HepG2 (cell line): Measurements from ENCODE around the gene H1-8. TPM values are rescaled to one million over a fixed set of nuclear protein-coding genes. Genes with fewer than 3 reads are reported as not detected.

Experiments
- NCOA2 ChIP-seq: sonication (generic); formaldehyde crosslinking; IDR thresholded peaks from 2 replicates; pipeline ENCODE4 v1.8.0; 2022; ENCODE audit warnings: inconsistent platforms
- POLR2G ChIP-seq: fragments of 200-400 bp; formaldehyde crosslinking; IDR thresholded peaks from 2 replicates; pipeline ENCODE4 v1.6.1; 2018; ENCODE audit warnings: mild to moderate bottlenecking, low read depth, low read length, moderate library complexity
- PRPF4 ChIP-seq: fragments of 200-400 bp; formaldehyde crosslinking; IDR thresholded peaks from 2 replicates; pipeline ENCODE4 v1.6.1; 2016; ENCODE audit warnings: low read length, low read depth; ENCODE audit not compliant: poor library complexity, severe bottlenecking
- SCMH1 ChIP-seq: sonication (generic); formaldehyde crosslinking; IDR thresholded peaks from 2 replicates; pipeline ENCODE4 v1.9.0; 2021; ENCODE audit warnings: missing genetic modification reagents, mild to moderate bottlenecking, borderline replicate concordance
- YY1 ChIP-seq: IDR thresholded peaks from 2 replicates; pipeline ENCODE4 v1.6.1; 2011; ENCODE audit warnings: low read length, low read depth, moderate library complexity, mild to moderate bottlenecking; ENCODE audit not compliant: insufficient read depth, insufficient replicate concordance
- ZNF264 ChIP-seq: sonication (generic); formaldehyde crosslinking; IDR thresholded peaks from 2 replicates; pipeline ENCODE4 v1.4.0; 2020; ENCODE audit warnings: missing genetic modification reagents
- ZNF296 ChIP-seq: sonication (generic); formaldehyde crosslinking; conservative IDR thresholded peaks from 2 replicates; pipeline ENCODE4 v1.5.0; 2020; ENCODE audit warnings: mild to moderate bottlenecking, missing genetic modification reagents
- ZNF83 ChIP-seq: sonication (generic); formaldehyde crosslinking; IDR thresholded peaks from 2 replicates; pipeline ENCODE4 v1.4.0; 2020; ENCODE audit warnings: missing genetic modification reagents, mild to moderate bottlenecking, borderline replicate concordance
- ZNF839 ChIP-seq: sonication (generic); formaldehyde crosslinking; IDR thresholded peaks from 2 replicates; pipeline ENCODE4 v1.4.0; 2020; ENCODE audit warnings: missing genetic modification reagents, mild to moderate bottlenecking, borderline replicate concordance
- polyA plus RNA-seq, 8 experiments: library from polyadenylated mRNA; depleted of rRNA in 3 of 8; stranded (reverse) in 7 of 8; unstranded in 1 of 8; fragments of >200 nt; fragmentation: Illumina TruSeq in 4 of 8; extraction: Trizol in 4 of 8; gene quantifications; 2 replicates each; pipeline versions ENCODE4 v1.2.1 to v1.2.3, GENCODE V29; 2011 to 2016; ENCODE audit warnings: low read depth in 4 of 8, missing spikeins in 1 of 8, mixed read lengths in 1 of 8; ENCODE audit not compliant: insufficient read depth in 1 of 8
- total RNA-seq, 5 experiments: library from RNA; depleted of rRNA; stranded (reverse); fragments of >200 nt; fragmentation: Illumina TruSeq; extraction: Trizol; gene quantifications; 2 replicates each; pipeline ENCODE4 v1.2.3, GENCODE V29; 2016; ENCODE audit warnings: low read depth in 1 of 5
- TF ChIP-seq, protein P1 (sequence below): IDR thresholded peaks from 2 replicates; pipeline ENCODE4 v1.6.1; 2016; ENCODE audit warnings: low read depth, control low read depth
- TF ChIP-seq, protein P2 (sequence below): sonication (generic); formaldehyde crosslinking; conservative IDR thresholded peaks from 2 replicates; pipeline ENCODE4 v1.8.0; 2022; ENCODE audit warnings: mild to moderate bottlenecking, moderate library complexity, missing genetic modification reagents
- TF ChIP-seq, protein P3 (sequence below): sonication (generic); formaldehyde crosslinking; IDR thresholded peaks from 2 replicates; pipeline ENCODE4 v1.5.0; 2020; ENCODE audit warnings: missing genetic modification reagents, mild to moderate bottlenecking, borderline replicate concordance
- TF ChIP-seq, protein P4 (sequence below): sonication (generic); formaldehyde crosslinking; IDR thresholded peaks from 2 replicates; pipeline ENCODE4 v1.8.1; 2023; ENCODE audit warnings: missing genetic modification reagents, mild to moderate bottlenecking, borderline replicate concordance
- TF ChIP-seq, protein P5 (sequence below): sonication (generic); formaldehyde crosslinking; IDR thresholded peaks from 2 replicates; pipeline ENCODE4 v1.4.0; 2020; ENCODE audit warnings: missing genetic modification reagents, borderline replicate concordance
- TF ChIP-seq, protein P6 (sequence below): sonication (generic); formaldehyde crosslinking; IDR thresholded peaks from 2 replicates; pipeline ENCODE4 v1.4.0; 2020; ENCODE audit warnings: missing genetic modification reagents

Gene H1-8
- total and polyA plus RNA-seq, 2 of the 13 experiments (the other 11 are each of a cell fraction or from before 2014, with no cell fraction given): 0.08 TPM; not detected in 1

DNA sequence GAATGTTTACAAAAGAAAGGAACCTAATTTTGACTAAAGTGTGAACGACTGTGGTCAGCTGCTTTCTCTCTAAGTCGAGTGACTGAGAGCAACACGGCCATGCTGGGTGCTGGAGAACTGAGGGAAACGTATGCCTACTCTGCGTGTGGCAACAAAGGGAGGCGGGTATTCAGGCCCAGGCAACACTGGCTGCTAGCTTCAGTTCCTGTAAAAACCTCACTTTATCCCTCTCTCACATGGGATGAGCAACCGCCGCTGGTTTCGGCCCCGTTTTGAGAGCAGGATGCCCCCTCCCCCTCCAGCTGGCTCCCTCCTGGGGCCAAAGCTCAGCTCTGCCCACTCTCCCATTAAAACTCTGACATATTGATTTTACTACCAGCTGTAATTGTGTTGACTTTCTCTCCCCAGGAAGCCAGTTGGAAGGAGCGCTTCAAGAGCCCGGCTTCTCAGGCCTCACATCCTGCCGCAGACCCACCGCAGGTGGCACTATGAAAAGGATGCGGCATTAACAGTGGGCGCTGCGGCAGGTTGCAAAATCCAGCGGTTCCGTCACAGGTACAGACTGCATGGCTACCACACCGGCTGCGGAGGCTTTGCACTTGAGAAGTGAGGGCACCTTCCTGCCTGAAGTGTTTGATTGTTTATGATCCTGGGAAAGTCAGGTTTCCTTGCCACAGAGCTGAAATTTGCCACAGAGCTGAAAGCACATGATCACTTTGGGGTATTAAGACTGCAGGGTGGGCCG is 50.8 kb downstream of the H1-8 start (continued):
- TF ChIP-seq POLR2G (peak; percentile 61), SCMH1 (CRISPR knock-in tag) (no peak), ZNF296 (CRISPR knock-in tag) (no peak), ZNF264 (CRISPR knock-in tag) (peak; percentile 88), NCOA2 (peak; percentile 82), YY1 (peak; percentile 46), PRPF4 (no peak), ZNF83 (no peak), ZNF839 (CRISPR knock-in tag) (no peak)
- TF ChIP-seq, protein P1, sequence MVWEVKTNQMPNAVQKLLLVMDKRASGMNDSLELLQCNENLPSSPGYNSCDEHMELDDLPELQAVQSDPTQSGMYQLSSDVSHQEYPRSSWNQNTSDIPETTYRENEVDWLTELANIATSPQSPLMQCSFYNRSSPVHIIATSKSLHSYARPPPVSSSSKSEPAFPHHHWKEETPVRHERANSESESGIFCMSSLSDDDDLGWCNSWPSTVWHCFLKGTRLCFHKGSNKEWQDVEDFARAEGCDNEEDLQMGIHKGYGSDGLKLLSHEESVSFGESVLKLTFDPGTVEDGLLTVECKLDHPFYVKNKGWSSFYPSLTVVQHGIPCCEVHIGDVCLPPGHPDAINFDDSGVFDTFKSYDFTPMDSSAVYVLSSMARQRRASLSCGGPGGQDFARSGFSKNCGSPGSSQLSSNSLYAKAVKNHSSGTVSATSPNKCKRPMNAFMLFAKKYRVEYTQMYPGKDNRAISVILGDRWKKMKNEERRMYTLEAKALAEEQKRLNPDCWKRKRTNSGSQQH (CRISPR knock-in tag): no peak
- TF ChIP-seq, protein P2, sequence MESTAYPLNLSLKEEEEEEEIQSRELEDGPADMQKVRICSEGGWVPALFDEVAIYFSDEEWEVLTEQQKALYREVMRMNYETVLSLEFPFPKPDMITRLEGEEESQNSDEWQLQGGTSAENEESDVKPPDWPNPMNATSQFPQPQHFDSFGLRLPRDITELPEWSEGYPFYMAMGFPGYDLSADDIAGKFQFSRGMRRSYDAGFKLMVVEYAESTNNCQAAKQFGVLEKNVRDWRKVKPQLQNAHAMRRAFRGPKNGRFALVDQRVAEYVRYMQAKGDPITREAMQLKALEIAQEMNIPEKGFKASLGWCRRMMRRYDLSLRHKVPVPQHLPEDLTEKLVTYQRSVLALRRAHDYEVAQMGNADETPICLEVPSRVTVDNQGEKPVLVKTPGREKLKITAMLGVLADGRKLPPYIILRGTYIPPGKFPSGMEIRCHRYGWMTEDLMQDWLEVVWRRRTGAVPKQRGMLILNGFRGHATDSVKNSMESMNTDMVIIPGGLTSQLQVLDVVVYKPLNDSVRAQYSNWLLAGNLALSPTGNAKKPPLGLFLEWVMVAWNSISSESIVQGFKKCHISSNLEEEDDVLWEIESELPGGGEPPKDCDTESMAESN (CRISPR knock-in tag): peak; percentile 80; the same call in 1 of the 2 replicates
- TF ChIP-seq, protein P3, sequence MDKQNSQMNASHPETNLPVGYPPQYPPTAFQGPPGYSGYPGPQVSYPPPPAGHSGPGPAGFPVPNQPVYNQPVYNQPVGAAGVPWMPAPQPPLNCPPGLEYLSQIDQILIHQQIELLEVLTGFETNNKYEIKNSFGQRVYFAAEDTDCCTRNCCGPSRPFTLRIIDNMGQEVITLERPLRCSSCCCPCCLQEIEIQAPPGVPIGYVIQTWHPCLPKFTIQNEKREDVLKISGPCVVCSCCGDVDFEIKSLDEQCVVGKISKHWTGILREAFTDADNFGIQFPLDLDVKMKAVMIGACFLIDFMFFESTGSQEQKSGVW (CRISPR knock-in tag): no peak
- TF ChIP-seq, protein P4, sequence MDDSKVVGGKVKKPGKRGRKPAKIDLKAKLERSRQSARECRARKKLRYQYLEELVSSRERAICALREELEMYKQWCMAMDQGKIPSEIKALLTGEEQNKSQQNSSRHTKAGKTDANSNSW: no peak
- TF ChIP-seq, protein P5, sequence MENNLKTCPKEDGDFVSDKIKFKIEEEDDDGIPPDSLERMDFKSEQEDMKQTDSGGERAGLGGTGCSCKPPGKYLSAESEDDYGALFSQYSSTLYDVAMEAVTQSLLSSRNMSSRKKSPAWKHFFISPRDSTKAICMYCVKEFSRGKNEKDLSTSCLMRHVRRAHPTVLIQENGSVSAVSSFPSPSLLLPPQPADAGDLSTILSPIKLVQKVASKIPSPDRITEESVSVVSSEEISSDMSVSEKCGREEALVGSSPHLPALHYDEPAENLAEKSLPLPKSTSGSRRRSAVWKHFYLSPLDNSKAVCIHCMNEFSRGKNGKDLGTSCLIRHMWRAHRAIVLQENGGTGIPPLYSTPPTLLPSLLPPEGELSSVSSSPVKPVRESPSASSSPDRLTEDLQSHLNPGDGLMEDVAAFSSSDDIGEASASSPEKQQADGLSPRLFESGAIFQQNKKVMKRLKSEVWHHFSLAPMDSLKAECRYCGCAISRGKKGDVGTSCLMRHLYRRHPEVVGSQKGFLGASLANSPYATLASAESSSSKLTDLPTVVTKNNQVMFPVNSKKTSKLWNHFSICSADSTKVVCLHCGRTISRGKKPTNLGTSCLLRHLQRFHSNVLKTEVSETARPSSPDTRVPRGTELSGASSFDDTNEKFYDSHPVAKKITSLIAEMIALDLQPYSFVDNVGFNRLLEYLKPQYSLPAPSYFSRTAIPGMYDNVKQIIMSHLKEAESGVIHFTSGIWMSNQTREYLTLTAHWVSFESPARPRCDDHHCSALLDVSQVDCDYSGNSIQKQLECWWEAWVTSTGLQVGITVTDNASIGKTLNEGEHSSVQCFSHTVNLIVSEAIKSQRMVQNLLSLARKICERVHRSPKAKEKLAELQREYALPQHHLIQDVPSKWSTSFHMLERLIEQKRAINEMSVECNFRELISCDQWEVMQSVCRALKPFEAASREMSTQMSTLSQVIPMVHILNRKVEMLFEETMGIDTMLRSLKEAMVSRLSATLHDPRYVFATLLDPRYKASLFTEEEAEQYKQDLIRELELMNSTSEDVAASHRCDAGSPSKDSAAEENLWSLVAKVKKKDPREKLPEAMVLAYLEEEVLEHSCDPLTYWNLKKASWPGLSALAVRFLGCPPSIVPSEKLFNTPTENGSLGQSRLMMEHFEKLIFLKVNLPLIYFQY: peak; percentile 42; the same call in 1 of the 2 replicates
- TF ChIP-seq, protein P6, sequence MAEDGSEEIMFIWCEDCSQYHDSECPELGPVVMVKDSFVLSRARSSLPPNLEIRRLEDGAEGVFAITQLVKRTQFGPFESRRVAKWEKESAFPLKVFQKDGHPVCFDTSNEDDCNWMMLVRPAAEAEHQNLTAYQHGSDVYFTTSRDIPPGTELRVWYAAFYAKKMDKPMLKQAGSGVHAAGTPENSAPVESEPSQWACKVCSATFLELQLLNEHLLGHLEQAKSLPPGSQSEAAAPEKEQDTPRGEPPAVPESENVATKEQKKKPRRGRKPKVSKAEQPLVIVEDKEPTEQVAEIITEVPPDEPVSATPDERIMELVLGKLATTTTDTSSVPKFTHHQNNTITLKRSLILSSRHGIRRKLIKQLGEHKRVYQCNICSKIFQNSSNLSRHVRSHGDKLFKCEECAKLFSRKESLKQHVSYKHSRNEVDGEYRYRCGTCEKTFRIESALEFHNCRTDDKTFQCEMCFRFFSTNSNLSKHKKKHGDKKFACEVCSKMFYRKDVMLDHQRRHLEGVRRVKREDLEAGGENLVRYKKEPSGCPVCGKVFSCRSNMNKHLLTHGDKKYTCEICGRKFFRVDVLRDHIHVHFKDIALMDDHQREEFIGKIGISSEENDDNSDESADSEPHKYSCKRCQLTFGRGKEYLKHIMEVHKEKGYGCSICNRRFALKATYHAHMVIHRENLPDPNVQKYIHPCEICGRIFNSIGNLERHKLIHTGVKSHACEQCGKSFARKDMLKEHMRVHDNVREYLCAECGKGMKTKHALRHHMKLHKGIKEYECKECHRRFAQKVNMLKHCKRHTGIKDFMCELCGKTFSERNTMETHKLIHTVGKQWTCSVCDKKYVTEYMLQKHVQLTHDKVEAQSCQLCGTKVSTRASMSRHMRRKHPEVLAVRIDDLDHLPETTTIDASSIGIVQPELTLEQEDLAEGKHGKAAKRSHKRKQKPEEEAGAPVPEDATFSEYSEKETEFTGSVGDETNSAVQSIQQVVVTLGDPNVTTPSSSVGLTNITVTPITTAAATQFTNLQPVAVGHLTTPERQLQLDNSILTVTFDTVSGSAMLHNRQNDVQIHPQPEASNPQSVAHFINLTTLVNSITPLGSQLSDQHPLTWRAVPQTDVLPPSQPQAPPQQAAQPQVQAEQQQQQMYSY (CRISPR knock-in tag): peak; percentile 23; the same call in 1 of the 2 replicates
